BJ (cell line): ENCODE data around the gene COL5A2. TPM values are rescaled to one million over a fixed set of nuclear protein-coding genes. Genes with fewer than 3 reads are reported as not detected.

Source experiments
- CTCF ChIA-PET: fragments of 350-600 bp; formaldehyde crosslinking; extraction: SDS; loops from one replicate; lab custom pipeline; 2021; ENCODE audit warnings: antibody characterized with exemption, inconsistent platforms; lab: Yijun Ruan, JAX
- POLR2A ChIA-PET: fragments of 300-600 bp; sonication (Branson Sonifier 250); formaldehyde crosslinking; extraction: SDS; loops from one replicate; lab custom pipeline; 2021; ENCODE audit warnings: antibody characterized with exemption; lab: Charles Lee
- DNase-seq: peaks from one replicate; pipeline ENCODE4 v3.0.0-alpha.2; 2011; ENCODE audit warnings: low read depth
- H3K27me3 ChIP-seq: 2 replicates; pipeline ENCODE4 v1.6.0; 2011; ENCODE audit warnings: low read length; ENCODE audit not compliant: control insufficient read depth, insufficient read depth
- H3K36me3 ChIP-seq: 2 replicates; pipeline ENCODE4 v1.5.1; 2011; ENCODE audit warnings: low read length; ENCODE audit not compliant: control insufficient read depth, insufficient read depth
- H3K4me3 ChIP-seq: 2 replicates; pipeline ENCODE4 v1.5.1; 2011; ENCODE audit warnings: low read depth, mild to moderate bottlenecking, control low read depth, low read length
- polyA plus RNA-seq: library from polyadenylated mRNA; depleted of rRNA; stranded (reverse); fragments of >200 nt; gene quantifications from 2 replicates; pipeline ENCODE4 v1.2.3, GENCODE V29; 2011
- TF ChIP-seq, protein P1 (sequence below): IDR thresholded peaks from 2 replicates; pipeline ENCODE4 v1.5.1; 2011; ENCODE audit warnings: low read depth, mild to moderate bottlenecking, control low read depth, inconsistent platforms, low read length, moderate library complexity; ENCODE audit not compliant: insufficient read depth

COL5A2 gene
- polyA plus RNA-seq, 1 experiment: 351 TPM

- CTCF ChIA-PET: no interaction called here
- Histone ChIP-seq H3K4me3 (no peak overlapping the region), H3K36me3 (no peaks in the 10 kb centered on the region), H3K27me3 (no peaks in the 10 kb centered on the region)
- no peak for DNase-seq
- POLR2A ChIA-PET: no interaction called here
- TF ChIP-seq, protein P1, sequence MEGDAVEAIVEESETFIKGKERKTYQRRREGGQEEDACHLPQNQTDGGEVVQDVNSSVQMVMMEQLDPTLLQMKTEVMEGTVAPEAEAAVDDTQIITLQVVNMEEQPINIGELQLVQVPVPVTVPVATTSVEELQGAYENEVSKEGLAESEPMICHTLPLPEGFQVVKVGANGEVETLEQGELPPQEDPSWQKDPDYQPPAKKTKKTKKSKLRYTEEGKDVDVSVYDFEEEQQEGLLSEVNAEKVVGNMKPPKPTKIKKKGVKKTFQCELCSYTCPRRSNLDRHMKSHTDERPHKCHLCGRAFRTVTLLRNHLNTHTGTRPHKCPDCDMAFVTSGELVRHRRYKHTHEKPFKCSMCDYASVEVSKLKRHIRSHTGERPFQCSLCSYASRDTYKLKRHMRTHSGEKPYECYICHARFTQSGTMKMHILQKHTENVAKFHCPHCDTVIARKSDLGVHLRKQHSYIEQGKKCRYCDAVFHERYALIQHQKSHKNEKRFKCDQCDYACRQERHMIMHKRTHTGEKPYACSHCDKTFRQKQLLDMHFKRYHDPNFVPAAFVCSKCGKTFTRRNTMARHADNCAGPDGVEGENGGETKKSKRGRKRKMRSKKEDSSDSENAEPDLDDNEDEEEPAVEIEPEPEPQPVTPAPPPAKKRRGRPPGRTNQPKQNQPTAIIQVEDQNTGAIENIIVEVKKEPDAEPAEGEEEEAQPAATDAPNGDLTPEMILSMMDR: no peak
Observed at GRCh38 chr2:189127756-189128155, 51.8 kb downstream of the COL5A2 start.

GRCh38 chr2:189125195-189125594 is 54.4 kb downstream of the COL5A2 start:
- Histone ChIP-seq H3K4me3 (no peak overlapping the region), H3K27me3 (no peaks in the 10 kb centered on the region), H3K36me3 (peaks cover 2% of the 10 kb centered on the region; the same call in 1 of the 2 replicates)
- ChIA-PET CTCF (interaction anchor here (1.5 kb wide), 1 partner anchor 10 kb away, joined by 4 read pairs; no protein-coding TSS in a partner anchor), POLR2A (no interaction called here)
- TF ChIP-seq, protein P1: no peak
- no peak for DNase-seq

DNA sequence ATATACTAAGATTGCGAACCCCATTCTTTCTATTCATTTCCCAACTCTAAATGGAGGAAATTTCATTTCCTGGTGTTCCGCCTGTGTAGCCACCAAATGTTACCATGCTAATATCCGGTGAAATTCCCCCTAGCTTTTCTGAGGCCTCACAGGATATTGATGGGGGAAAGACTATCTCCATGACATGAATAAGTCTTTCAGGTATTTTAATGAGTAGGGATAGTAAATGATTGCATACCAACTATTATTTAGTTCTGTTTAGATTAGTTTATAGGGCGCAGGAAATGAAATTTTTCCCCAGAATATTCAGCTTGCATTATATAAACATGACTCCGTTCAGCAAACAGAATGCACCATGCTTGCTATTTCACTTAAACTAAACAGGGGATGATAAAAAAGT is 55.4 kb downstream of the COL5A2 start:
- TF ChIP-seq, protein P1: no peak
- CTCF ChIA-PET: no interaction called here

GRCh38 chr2:189118386-189118785 is 61.2 kb downstream of the COL5A2 start:
- ChIA-PET CTCF (interaction anchor here (1.4 to 1.9 kb wide), 3 partner anchors 57 to 168 kb away, joined by 3 to 5 read pairs (median 3); no protein-coding TSS in a partner anchor), POLR2A (no interaction called here)
- Histone ChIP-seq H3K36me3 (peaks cover 4% of the 10 kb centered on the region), H3K4me3 (no peak overlapping the region), H3K27me3 (no peaks in the 10 kb centered on the region)
- no peak for DNase-seq
- TF ChIP-seq, protein P1: no peak

More for the DNA sequence above, 55.4 kb downstream of the COL5A2 start:
- Histone ChIP-seq H3K27me3 (no peaks in the 10 kb centered on the region), H3K36me3 (peaks cover 2% of the 10 kb centered on the region; the same call in 1 of the 2 replicates), H3K4me3 (no peak overlapping the region)
- no peak for DNase-seq
- POLR2A ChIA-PET: no interaction called here

DNA sequence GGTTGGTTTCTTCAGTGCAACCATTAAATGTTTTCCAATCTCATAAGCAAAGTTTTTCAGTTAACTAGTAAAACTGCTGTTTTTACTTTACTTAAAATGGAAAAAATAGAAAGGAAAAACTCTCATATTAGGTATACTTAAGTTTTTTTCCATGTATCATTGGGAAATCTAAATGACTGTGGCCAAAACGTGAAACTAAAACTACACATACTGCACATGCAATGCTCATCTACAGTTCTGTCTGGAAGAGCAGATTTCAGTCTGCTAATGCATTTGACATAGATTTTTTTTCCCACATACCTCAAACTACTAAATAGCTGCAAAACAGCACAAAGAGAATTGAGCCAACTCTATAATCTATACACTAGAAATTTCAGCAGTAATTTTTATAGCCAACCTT is 62.6 kb downstream of the COL5A2 start:
- peaks cover 2% of the 10 kb centered on the region for H3K36me3 ChIP-seq
- no peak for DNase-seq
- CTCF ChIA-PET: interaction anchor here (1.0 to 1.5 kb wide), 3 partner anchors 25 to 58 kb away, joined by 3 read pairs; no protein-coding TSS in a partner anchor
- POLR2A ChIA-PET: no interaction called here
- no peak overlapping the region for H3K4me3 ChIP-seq
- no peaks in the 10 kb centered on the region for H3K27me3 ChIP-seq
- TF ChIP-seq, protein P1: no peak
